Stimulated activated CD4-positive, alpha-beta T cell treated with anti-CD3 and anti-CD28 coated beads, Interleukin-15, amount 100 ng/mL, for 1 hour (primary cell): ENCODE measurements around the gene ZCCHC8.
"Not testable (repeated sequence)": the region's sequence is repeated elsewhere in the genome, so short reads cannot be mapped to it uniquely, and the experiment has no call there.

ENCODE experiments used
- DNase-seq, 2 donors: peaks; one replicate each; pipeline ENCODE4 v3.0.0-alpha.2; 2020; ENCODE audit warnings: low read depth in 1 of 2, low spot score in 1 of 2

ZCCHC8 gene

GRCh38 chr12:122513028-122513427, 12.3 kb upstream of the ZCCHC8 start:
- DNase-seq = not testable (repeated sequence)

GRCh38 chr12:122508163-122508562, 7.4 kb upstream of the ZCCHC8 start:
- no peak for DNase-seq

DNA sequence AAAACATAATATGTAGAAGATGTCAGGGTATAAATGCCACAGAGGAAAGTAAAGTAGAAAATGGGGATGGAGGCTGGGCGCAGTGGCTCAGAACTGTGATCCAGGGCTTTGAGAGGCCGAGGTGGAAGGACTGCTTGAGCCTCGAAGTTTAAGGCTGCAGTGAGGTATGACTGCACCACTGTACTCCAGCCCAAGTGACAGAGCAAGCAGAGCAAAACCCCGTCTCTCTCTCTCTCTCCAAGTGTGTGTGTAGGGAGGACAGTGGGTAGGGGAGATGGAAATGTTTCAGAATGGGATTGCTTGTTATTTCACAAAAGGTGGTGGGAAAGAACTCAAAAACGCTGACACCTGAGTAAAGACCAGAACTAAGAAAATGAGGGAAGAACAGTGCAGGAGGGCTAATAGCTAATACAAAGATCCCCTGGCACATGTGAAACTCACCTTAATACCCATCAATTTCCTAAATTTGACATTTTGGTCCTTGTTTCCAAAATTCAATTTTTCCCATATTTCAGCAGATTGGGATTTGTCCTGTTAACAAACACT, 5.7 kb upstream of the ZCCHC8 start:
- DNase-seq = no peak

- DNase-seq = no peak
Observed at GRCh38 chr12:122505419-122506051, 4.8 kb upstream of the ZCCHC8 start.

GRCh38 chr12:122503783-122504590, 3.3 kb upstream of the ZCCHC8 start:
- DNase-seq = no peak

DNA sequence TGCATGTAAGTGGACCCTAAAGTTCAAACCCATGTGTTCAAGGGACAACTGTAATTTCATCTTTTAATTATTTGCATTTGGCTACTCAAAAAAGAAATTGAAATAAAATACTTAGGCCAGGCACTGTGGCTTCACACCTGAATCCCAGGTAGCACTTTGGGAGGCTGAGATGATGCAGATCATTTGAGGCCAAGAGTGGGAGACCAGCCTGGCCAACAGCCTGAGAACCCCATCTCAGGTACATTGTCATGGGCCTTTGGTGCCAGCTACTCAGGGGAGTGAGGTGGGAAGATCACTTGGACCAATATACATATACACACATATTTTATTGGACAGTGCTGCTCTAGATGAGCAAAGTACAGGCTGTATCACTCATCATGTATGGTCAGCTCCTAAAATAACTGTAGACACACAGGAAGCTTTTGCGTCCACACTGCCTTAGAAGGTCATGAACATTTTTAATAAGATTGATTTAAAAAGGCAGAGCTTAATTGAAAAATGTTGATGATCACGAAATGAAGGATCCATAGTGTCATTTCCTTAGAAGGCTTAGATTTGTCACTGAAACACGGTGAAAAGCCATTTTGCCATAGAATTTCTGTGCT, 2.5 kb upstream of the ZCCHC8 start:
- no peak for DNase-seq

DNA sequence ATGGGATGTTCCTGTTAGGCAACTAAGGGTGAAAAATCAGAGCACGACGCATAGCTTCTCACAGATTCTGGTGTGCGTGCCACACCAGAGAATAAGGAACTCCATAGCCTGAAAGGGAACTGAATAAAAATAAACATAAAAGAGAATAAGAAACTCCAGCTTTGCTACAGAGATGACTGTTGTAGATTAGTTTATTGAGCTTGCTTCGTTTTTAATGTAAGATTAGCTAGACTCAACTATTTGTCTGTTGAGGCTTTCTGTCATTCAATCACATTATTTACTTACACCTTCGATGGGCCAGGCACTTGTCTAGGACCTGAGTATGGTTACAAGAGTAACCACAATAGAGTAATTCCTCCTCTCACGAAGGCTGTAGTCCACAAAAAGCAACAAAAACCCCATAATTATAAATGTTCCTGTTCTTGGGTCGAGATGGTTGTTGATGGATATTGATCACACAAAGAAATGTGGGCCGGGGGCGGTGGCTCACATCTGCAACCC, 807 bp upstream of the ZCCHC8 start:
- no peak for DNase-seq

DNA sequence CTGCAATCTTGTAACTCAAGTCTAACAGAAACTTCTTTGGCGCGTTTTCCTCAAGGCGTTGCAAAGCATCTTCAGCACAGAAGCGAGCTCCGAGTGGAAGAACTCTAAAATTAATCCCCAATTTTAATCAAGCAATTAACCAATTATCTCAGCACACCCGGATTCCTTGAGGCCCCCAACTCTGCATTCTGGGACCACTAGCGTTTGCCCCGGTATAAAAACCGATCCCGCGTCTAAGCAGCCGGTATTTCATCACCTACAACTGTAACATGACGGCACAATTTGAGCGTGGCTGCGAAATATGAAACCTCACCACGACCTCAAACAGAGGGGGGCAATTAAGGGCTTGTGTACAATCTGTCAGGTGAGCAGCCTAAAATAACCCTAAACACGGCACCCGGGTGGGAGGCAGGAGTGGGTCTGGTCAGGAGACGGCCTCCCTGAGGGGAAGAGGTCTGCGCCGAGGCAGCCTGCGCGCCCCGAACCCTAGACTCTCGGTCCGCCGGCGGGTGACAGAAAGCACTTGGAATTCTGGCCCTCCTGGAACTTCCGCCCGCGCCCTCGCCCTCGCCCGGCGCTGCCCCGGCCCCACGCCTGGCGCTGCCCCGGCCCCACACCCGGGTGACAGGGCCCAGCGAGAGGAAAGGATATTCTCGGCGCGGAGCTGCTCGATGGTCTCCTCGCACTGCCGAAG, 594 bp downstream of the ZCCHC8 start:
- DNase-seq = peak in 1 of 2 donors; percentile 16

GRCh38 chr12:122495258-122495657, 5.5 kb downstream of the ZCCHC8 start:
- DNase-seq = no peak

DNA sequence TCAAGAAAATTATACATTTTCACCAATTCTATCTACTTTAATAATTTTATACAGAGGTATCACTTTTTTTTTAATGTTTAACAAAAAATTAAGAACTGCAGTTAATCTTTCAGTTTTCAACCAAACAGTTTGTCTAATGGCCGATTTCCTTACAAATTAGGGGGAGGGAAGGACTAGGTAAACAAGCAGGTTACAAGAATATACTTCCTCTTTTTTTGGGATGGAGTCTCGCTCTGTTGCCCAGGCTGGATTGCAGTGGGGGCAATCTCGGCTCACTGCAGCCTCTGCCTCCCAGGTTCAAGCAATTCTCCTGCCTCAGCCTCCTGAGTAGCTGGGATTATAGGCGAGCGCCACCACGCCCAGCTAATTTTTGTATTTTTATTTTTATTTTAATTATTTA, 7.5 kb downstream of the ZCCHC8 start:
- not testable (repeated sequence) for DNase-seq

DNA sequence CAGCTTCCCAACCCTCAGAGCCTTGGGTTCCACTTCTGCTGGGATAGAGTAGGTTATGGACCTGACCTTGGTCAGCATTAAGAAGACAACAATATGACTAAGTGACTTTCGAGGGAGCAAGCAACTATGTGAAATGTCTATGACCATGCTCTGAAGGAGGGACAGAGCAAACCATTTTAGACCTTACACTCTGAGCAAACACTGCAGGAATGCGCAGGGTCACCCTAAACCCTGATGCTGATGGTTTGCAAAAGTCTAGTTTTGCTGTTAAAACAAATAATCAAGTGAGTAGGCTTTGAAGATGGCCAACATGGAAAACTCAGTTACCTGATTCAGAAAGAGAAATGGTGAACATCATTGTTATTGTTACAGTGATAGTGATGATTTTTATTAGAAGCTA, 8.7 kb downstream of the ZCCHC8 start:
- DNase-seq = no peak

GRCh38 chr12:122489038-122489437, 11.7 kb downstream of the ZCCHC8 start:
- no peak for DNase-seq

DNA sequence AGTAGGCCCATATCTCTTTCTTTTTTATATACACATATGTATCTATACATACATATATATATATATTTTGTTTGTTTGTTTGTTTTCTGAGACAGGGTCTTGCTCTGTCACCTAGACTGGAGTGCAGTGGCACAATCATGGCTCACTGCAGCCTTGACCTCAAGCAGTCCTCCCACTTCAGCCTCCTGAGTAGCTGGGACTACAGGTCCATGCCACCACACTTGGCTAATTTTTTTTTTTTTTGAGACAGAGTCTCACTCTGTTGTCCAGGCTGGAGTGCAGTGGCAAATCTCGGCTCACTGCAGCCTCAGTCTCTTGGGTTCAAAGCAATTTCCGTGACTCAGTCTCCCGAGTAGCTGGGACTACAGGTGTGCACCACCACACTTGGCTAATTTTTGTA, 12.9 kb downstream of the ZCCHC8 start:
- DNase-seq = not testable (repeated sequence)

DNA sequence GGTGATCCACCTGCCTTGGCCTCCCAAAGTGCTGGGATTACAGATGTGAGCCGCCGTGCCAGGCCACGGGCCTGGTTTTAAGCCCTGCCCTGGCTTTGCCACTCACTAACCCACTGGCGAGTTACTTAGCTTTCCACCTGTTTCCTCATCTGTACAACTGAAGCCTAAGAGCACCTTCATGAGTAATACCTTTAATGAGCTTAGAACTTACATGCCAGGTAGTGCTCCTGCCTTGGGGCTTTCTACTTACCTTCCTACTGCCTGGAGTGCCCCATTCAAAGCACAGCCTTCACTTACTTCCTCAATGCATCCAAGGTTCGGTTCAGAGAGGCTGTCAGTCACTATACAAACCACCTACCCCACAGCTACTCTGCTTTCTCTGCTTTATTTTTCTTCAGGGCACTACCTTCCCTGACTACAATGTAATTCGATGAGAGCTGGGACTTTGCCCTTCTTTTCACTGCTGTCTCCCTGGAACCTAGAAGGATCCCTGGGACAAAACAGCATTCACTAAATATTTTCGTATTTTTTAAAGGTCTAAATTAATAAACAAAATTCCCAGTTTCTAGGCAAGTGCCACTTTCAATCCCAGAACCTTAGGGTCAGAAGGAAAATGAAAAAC, 13.8 kb downstream of the ZCCHC8 start:
- no peak for DNase-seq

DNA sequence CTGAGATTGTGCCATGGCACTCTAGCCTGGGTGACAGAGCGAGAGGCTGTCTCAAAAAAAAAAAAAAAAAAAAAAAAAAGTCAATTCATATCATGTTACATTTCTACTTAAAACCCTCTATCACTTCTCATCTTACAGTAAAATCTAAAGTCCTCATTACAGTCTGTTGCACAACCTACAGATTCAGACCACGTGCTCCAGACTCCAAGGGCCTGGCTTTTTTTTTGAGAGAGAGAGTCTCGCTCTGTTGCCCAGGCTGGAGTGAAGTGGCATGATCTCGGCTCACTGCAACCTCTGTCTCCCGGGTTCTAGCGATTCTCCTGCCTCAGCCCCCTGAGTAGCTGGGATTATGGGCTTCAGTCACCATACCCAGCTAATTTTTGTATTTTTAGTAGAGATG, 14.4 kb downstream of the ZCCHC8 start:
- not testable (repeated sequence) for DNase-seq

DNA sequence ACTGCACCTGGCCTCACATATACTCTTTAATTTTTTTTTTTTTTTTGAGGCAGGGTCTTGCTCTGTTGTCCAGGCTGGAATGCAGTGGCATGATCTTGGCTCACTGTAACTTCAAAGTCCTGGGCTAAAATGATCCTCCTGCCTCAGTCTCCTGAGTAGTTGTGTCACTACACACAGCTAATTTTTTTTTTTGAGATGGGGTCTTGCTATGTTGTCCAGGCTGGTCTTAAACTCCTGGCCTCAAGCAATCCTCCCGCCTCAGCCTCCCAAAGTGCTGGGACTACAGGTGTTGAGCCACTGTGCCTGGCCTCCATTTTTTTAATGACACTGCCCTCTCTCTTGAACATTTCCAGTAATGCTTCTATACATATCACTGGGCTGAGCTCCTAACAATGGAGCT, 16.3 kb downstream of the ZCCHC8 start:
- not testable (repeated sequence) for DNase-seq

- no peak for DNase-seq
Observed at GRCh38 chr12:122483969-122484368, 16.8 kb downstream of the ZCCHC8 start.

DNA sequence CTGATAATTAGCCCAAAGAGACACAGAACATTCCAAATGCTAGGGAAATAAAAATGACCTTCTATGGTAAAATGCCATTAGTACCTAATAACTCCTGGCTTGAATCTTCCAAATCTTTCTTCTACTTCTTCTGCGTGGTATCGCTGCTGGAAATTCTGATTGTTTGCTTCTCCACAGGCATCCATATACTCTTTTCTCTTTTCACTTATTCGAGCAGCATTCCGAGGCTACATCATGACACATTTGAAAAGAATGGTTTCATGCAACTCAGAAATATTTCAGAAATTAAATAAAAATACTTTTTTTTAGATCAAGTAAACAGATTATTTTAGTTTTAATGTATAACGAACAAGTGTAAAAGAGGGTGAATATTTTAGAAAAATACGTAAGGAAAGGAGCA, 18.9 kb downstream of the ZCCHC8 start:
- DNase-seq = no peak

GRCh38 chr12:122480753-122481152, 20.0 kb downstream of the ZCCHC8 start:
- no peak for DNase-seq

GRCh38 chr12:122474324-122474716, 26.4 kb downstream of the ZCCHC8 start:
- DNase-seq = no peak
